Bronchial epithelial cell (primary cell): ENCODE data around the gene CCDC106. TPM values are rescaled to one million over a fixed set of nuclear protein-coding genes. Genes with fewer than 3 reads are reported as not detected.

Source experiments
- DNase-seq: peaks from one replicate; pipeline ENCODE4 v3.0.0-alpha.2; 2010; ENCODE audit warnings: low read depth
- FAIRE-seq: peaks from 2 replicates; lab custom pipeline; 2011; peaks lifted over from hg19 to GRCh38; lab: Jason Lieb, UNC
- H3K27me3 ChIP-seq: 2 replicates; pipeline ENCODE4 v1.5.1; 2011; ENCODE audit warnings: low read length; ENCODE audit not compliant: control insufficient read depth, insufficient read depth
- H3K36me3 ChIP-seq: 2 replicates; pipeline ENCODE4 v1.5.1; 2011; ENCODE audit warnings: low read length; ENCODE audit not compliant: control insufficient read depth, insufficient read depth
- H3K4me3 ChIP-seq: 2 replicates; pipeline ENCODE4 v1.5.1; 2011; ENCODE audit warnings: mild to moderate bottlenecking, low read depth, low read length, control low read depth
- total RNA-seq: library from RNA; depleted of rRNA; stranded (reverse); fragments of >200 nt; gene quantifications from 2 replicates; pipeline ENCODE4 v1.2.1, GENCODE V29; 2014
- TF ChIP-seq, protein P1 (sequence below): IDR thresholded peaks from 2 replicates; pipeline ENCODE4 v1.5.1; 2011; ENCODE audit warnings: mild to moderate bottlenecking, moderate library complexity, low read length, control low read depth, inconsistent platforms; ENCODE audit not compliant: insufficient read depth, severe bottlenecking

CCDC106 gene
- total RNA-seq, 1 donor from 2014 or later: 2.9 TPM

DNA sequence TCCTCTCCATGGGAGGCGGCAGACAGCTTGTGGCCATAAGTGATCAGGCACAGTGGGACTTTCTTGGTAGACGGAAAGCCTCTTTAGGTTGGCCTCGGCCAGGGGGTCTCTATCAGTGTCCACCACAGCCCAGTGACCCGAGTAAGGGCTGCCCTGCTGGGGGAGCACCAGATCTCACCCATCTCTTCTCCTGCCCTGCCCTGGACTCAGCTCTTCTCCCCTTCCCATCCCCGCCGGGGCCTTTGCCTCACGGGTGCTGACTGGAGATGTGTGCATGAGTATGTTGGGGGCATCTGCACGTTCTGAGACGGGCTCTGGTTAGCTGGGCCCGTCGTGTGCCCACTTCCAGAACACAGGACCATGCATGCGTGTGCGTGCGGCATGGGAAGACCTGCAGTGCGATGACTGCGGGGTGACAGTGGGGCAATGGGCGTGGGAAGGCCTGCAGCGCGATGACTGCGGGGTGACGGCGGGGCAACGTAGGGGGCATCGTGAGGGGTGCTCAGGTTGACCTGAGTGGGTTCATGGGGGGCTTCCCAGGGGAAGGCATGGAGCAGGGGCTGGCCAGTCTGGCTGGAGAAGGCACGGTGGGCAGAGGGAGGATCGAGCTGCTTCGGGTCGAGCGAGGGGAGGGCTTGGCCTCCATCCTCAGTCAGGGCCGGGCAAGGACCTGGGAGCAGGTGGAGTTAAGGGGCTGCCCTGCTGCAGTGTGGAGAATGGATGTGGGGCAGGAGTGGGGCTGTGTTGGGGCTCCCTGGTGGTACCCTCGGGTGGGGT is 42.9 kb downstream of the CCDC106 start:
- Histone ChIP-seq H3K27me3 (no peaks in the 10 kb centered on the region), H3K36me3 (peaks cover 40% of the 10 kb centered on the region), H3K4me3 (no peak overlapping the region)
- DNase-seq: no peak
- FAIRE-seq: no peak
- TF ChIP-seq, protein P1, sequence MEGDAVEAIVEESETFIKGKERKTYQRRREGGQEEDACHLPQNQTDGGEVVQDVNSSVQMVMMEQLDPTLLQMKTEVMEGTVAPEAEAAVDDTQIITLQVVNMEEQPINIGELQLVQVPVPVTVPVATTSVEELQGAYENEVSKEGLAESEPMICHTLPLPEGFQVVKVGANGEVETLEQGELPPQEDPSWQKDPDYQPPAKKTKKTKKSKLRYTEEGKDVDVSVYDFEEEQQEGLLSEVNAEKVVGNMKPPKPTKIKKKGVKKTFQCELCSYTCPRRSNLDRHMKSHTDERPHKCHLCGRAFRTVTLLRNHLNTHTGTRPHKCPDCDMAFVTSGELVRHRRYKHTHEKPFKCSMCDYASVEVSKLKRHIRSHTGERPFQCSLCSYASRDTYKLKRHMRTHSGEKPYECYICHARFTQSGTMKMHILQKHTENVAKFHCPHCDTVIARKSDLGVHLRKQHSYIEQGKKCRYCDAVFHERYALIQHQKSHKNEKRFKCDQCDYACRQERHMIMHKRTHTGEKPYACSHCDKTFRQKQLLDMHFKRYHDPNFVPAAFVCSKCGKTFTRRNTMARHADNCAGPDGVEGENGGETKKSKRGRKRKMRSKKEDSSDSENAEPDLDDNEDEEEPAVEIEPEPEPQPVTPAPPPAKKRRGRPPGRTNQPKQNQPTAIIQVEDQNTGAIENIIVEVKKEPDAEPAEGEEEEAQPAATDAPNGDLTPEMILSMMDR: no peak

DNA sequence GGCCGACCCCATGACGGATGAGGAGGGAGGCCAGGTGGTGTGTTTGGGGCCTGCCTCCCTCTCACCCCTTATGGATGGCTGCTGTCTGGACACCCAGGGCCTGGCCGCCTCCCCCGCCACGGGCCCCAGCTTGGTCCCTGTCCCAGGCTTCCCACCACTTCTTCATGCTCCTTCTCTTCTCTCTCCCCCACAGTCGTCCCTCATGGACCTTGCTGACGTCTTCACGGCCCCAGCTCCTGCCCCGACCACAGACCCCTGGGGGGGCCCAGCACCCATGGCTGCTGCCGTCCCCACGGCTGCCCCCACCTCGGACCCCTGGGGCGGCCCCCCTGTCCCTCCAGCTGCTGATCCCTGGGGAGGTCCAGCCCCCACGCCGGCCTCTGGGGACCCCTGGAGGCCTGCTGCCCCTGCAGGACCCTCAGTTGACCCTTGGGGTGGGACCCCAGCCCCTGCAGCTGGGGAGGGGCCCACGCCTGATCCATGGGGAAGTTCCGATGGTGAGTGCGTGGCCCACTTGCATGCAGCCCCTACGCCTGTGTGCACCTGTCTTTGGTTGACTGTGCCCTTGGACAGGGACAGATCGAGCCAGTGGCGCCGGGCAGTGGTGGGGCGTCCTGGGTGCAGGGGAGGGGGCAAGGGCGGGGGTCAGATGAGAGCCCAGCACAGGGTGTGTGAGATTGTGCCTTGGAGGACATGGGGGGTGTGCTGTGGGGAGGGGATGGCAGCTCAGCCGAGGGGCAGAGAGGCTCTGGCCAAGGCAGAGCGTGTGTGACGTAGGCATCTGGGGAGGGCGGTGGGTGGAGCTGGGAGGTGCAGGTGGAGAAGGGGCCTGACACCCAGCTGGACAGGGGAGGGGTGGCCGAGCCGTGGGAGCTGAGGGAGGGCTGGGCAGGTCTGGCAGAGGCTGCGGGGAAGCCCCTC is 43.8 kb downstream of the CCDC106 start:
- H3K27me3 ChIP-seq: no peaks in the 10 kb centered on the region
- FAIRE-seq (no peak), DNase-seq (no peak)
- TF ChIP-seq, protein P1: no peak
- H3K36me3 ChIP-seq: peaks cover 35% of the 10 kb centered on the region
- H3K4me3 ChIP-seq: no peak overlapping the region

DNA sequence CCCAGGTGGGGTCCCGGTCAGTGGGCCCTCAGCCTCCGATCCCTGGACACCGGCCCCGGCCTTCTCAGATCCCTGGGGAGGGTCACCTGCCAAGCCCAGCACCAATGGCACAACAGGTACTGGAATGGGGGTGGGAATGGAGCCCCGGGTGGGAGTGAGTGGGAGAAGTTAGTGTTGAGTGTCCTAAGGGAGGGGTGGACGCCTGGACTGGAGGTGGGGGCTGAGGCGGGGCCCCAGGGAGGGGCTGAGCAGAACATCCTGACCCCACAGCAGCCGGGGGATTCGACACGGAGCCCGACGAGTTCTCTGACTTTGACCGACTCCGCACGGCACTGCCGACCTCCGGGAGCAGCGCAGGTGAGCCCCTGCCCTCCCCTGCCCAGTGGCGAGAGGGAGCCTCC is 44.7 kb downstream of the CCDC106 start:
- Histone ChIP-seq H3K4me3 (no peak overlapping the region), H3K36me3 (peaks cover 37% of the 10 kb centered on the region), H3K27me3 (no peaks in the 10 kb centered on the region)
- FAIRE-seq (no peak), DNase-seq (no peak)
- TF ChIP-seq, protein P1: no peak

DNA sequence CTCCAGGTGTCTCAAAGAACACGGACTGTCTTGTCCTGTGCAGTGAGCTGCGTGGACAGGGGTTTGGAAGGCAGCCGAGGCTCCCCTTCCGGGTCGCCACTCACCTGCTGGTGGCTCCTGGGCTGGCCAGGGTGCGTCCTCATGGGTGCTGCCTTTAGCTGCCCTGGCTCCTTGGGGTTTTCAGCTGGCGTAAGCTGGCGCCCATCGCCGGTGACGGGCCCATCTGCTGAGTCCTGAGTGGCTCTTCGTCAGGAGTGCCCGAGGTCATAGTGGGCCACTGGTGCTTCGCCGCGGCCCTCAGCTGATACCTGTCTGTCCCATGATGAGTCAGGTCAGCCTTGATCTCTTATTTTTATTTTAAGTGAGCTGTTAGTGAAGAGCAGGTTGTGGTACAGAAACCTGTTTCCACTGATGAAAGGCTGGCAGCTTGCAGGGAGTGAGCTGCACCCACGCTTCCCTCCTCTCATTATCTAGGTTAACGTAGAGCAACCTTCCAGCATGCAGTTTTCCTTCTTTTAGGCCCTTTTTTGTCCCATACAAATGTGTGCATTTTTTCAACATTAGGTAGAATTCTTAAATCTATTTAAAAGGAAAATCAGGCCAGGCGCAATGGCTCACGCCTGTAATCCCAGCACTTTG is 45.4 kb downstream of the CCDC106 start:
- no peak for DNase-seq
- H3K4me3 ChIP-seq: no peak overlapping the region
- H3K36me3 ChIP-seq: peaks cover 35% of the 10 kb centered on the region
- TF ChIP-seq, protein P1: no peak
- no peaks in the 10 kb centered on the region for H3K27me3 ChIP-seq
- FAIRE-seq: no peak

DNA sequence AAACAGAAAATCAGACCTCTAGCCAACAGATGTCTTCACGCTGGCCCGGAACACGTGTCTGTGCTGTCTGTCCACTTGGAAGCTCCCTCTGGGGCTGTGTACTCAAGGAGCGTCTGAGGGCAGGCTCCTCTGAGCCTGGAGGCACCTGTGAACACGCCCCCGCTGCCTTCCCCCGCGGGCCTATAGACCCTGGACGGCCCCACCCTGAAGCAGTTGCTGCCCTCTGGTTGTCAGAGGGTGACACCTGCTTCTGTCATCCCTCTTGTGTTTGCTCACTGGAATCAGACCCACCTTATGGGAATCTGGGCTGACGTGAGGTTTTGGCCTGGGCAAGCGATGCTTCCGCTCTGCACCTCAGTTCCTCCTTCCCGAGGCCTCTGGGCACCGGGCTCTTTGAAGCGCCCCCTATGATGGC is 46.2 kb downstream of the CCDC106 start:
- FAIRE-seq: no peak
- Histone ChIP-seq H3K4me3 (no peak overlapping the region), H3K36me3 (peaks cover 31% of the 10 kb centered on the region), H3K27me3 (no peaks in the 10 kb centered on the region)
- no peak for DNase-seq
- TF ChIP-seq, protein P1: no peak
